Neural cell (in vitro differentiated cells): ENCODE data around the gene RPA3.

Experiments used
- EP300 ChIP-seq: fragments of 450-650 bp; conservative IDR thresholded peaks from 2 replicates; pipeline ENCODE4 v1.6.1; 2014; ENCODE audit warnings: antibody characterized with exemption, mild to moderate bottlenecking, moderate library complexity; ENCODE audit not compliant: poor library complexity, severe bottlenecking
- EZH2 ChIP-seq: fragments of 200-600, 300-800 bp; shearing (Covaris generic), sonication (generic); IDR thresholded peaks from 2 replicates; pipeline ENCODE4 v1.6.1; 2014; ENCODE audit warnings: antibody characterized with exemption, low read length, borderline replicate concordance, mild to moderate bottlenecking; ENCODE audit not compliant: insufficient read depth, poor library complexity, severe bottlenecking
- POLR2AphosphoS5 ChIP-seq: IDR thresholded peaks from 2 replicates; pipeline ENCODE4 v1.6.1; 2012
- SMC3 ChIP-seq: fragments of 450-650 bp; conservative IDR thresholded peaks from 2 replicates; pipeline ENCODE4 v1.6.1; 2014; ENCODE audit warnings: antibody characterized with exemption, mild to moderate bottlenecking, moderate library complexity; ENCODE audit not compliant: poor library complexity
- TAF1 ChIP-seq: IDR thresholded peaks from 2 replicates; pipeline ENCODE4 v1.6.1; 2012; ENCODE audit warnings: low read depth
- TF ChIP-seq, protein P1 (sequence below): fragments of 450-650 bp; IDR thresholded peaks from 2 replicates; pipeline ENCODE4 v1.5.1; 2014; ENCODE audit warnings: antibody characterized with exemption, mild to moderate bottlenecking, moderate library complexity; ENCODE audit not compliant: poor library complexity, severe bottlenecking

DNA sequence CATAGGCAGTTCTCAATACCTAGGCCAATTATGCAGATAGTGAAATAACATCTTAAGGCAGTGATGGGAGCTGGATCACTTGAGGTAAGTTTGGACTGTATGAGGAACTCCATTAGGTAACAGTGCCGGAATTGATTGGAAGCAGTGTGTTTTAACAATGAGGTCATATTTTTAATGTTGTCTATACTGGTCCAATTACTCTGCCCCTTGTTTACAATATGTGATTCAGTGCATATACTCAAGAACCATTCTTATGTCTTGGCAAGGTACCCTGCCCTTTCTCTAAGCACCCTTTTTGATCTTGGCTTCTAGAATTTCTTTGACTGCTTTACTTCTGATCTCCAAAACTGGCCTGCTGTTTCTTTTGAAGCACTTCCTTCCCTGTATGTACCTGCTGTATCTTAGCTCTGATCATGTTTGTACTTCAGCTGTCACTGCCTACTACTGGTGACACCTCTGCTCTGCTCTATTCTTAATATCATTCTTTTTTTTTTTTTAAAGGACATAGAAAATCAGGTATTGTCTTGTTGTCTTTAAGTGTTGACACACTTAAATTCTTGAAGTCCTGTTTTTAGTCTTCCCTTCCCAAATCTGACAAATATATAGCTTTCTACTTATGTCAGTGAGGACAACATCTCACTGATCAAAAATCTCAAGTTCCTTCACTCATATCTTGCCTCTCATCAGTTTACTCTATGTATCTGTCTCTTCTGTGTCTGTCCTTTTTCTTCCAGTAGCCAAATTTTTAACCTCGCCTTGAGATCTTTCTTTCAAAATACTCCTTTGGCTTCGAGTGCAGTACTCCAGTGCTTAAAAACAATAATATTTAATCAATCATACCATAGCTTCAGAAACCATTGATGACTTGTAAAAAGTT is 46.4 kb upstream of the RPA3 start:
- TF ChIP-seq EZH2 (no peak), TAF1 (no peak), EP300 (no peak), POLR2AphosphoS5 (no peak), SMC3 (no peak)
- TF ChIP-seq, protein P1, sequence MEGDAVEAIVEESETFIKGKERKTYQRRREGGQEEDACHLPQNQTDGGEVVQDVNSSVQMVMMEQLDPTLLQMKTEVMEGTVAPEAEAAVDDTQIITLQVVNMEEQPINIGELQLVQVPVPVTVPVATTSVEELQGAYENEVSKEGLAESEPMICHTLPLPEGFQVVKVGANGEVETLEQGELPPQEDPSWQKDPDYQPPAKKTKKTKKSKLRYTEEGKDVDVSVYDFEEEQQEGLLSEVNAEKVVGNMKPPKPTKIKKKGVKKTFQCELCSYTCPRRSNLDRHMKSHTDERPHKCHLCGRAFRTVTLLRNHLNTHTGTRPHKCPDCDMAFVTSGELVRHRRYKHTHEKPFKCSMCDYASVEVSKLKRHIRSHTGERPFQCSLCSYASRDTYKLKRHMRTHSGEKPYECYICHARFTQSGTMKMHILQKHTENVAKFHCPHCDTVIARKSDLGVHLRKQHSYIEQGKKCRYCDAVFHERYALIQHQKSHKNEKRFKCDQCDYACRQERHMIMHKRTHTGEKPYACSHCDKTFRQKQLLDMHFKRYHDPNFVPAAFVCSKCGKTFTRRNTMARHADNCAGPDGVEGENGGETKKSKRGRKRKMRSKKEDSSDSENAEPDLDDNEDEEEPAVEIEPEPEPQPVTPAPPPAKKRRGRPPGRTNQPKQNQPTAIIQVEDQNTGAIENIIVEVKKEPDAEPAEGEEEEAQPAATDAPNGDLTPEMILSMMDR: no peak
